CD14-positive monocyte (primary cell): ENCODE results near the gene CDH4. TPM values are rescaled to one million over a fixed set of nuclear protein-coding genes. Genes with fewer than 3 reads are reported as not detected.

Experiments used
- DNase-seq, 3 donors: peaks; one replicate each; pipeline ENCODE4 v3.0.0-alpha.2; 2011 to 2022
- H2AFZ ChIP-seq: 2 replicates; pipeline ENCODE4 v1.6.0; 2012; ENCODE audit warnings: mild to moderate bottlenecking, low read depth, low read length, inconsistent platforms; ENCODE audit not compliant: insufficient read depth, poor library complexity, severe bottlenecking
- H3K27ac ChIP-seq, 2 donors: 1 replicate in 1 of 2; 2 replicates in 1 of 2; pipeline ENCODE4 v1.5.1; 2012 to 2013; ENCODE audit warnings: low read length in 2 of 2, control low read depth in 1 of 2, inconsistent platforms in 1 of 2, low read depth in 1 of 2, mild to moderate bottlenecking in 1 of 2
- H3K27me3 ChIP-seq, 2 donors: one replicate each; pipeline versions ENCODE4 v1.6.0 to v1.6.1; 2011 to 2013; ENCODE audit warnings: low read length in 2 of 2; ENCODE audit not compliant: control insufficient read depth in 2 of 2, insufficient read depth in 2 of 2
- H3K36me3 ChIP-seq, 2 donors: replicated peaks in 1 of 2; 1 replicate in 1 of 2; 2 replicates in 1 of 2; pipeline versions ENCODE4 v1.5.1 to v1.6.1; 2012 to 2013; ENCODE audit warnings: low read length in 2 of 2, control low read depth in 1 of 2, inconsistent platforms in 1 of 2, mild to moderate bottlenecking in 1 of 2; ENCODE audit not compliant: insufficient read depth in 2 of 2, control insufficient read depth in 1 of 2
- H3K4me1 ChIP-seq, 2 donors: 1 replicate in 1 of 2; 2 replicates in 1 of 2; pipeline versions ENCODE4 v1.5.1 to v1.6.1; 2012 to 2013; ENCODE audit warnings: low read length in 2 of 2, control low read depth in 1 of 2, inconsistent platforms in 1 of 2, mild to moderate bottlenecking in 1 of 2, moderate library complexity in 1 of 2; ENCODE audit not compliant: insufficient read depth in 2 of 2, control insufficient read depth in 1 of 2
- H3K4me2 ChIP-seq: replicated peaks from 2 replicates; pipeline ENCODE3; 2012; ENCODE audit warnings: low read length, moderate library complexity, mild to moderate bottlenecking; ENCODE audit not compliant: poor library complexity, severe bottlenecking; ENCODE audit errors: extremely low read depth
- H3K4me3 ChIP-seq, 3 experiments: fragments of 200-600 bp in 1 of 3; sonication (generic) in 1 of 3; replicated peaks in 1 of 3; 1 replicate in 2 of 3; 2 replicates in 1 of 3; pipeline ENCODE4 v1.5.1; 2011 to 2013; ENCODE audit warnings: low read length in 3 of 3, mild to moderate bottlenecking in 3 of 3, control low read depth in 2 of 3, low read depth in 2 of 3, inconsistent platforms in 1 of 3, moderate library complexity in 1 of 3
- H3K79me2 ChIP-seq: 2 replicates; pipeline ENCODE4 v1.6.0; 2012; ENCODE audit warnings: mild to moderate bottlenecking, control low read depth, inconsistent platforms, low read length, moderate library complexity; ENCODE audit not compliant: insufficient read depth
- H3K9ac ChIP-seq: 2 replicates; pipeline ENCODE4 v1.6.0; 2017; ENCODE audit warnings: low read length, mild to moderate bottlenecking; ENCODE audit not compliant: insufficient read depth, poor library complexity, severe bottlenecking
- H3K9me3 ChIP-seq, 2 donors: replicated peaks in 1 of 2; 1 replicate in 1 of 2; 2 replicates in 1 of 2; pipeline versions ENCODE4 v1.5.1 to v1.6.1; 2012 to 2013; ENCODE audit warnings: low read length in 2 of 2, control low read depth in 1 of 2; ENCODE audit not compliant: control insufficient read depth in 1 of 2, insufficient read depth in 1 of 2
- H4K20me1 ChIP-seq: 2 replicates; pipeline ENCODE4 v1.6.0; 2012; ENCODE audit warnings: mild to moderate bottlenecking, low read length, control low read depth, moderate library complexity; ENCODE audit not compliant: insufficient read depth
- H3K27ac Mint-ChIP-seq, 7 donors: one replicate each; pipeline ENCODE4 v1.8.0; 2020; ENCODE audit warnings: mild to moderate bottlenecking in 7 of 7, mixed read lengths in 7 of 7, moderate library complexity in 6 of 7, inconsistent platforms in 2 of 7
- H3K27me3 Mint-ChIP-seq, 3 donors: one replicate each; pipeline ENCODE4 v1.8.0; 2021 to 2022; ENCODE audit warnings: low read depth in 3 of 3, mild to moderate bottlenecking in 3 of 3, mixed read lengths in 3 of 3, moderate library complexity in 3 of 3, inconsistent platforms in 1 of 3
- H3K36me3 Mint-ChIP-seq, 2 donors: one replicate each; pipeline ENCODE4 v1.8.0; 2020; ENCODE audit warnings: mixed read lengths in 2 of 2, inconsistent platforms in 1 of 2, mild to moderate bottlenecking in 1 of 2
- H3K4me1 Mint-ChIP-seq: one replicate; pipeline ENCODE4 v1.8.0; 2020; ENCODE audit warnings: mild to moderate bottlenecking, mixed read lengths
- H3K4me3 Mint-ChIP-seq, 2 donors: one replicate each; pipeline ENCODE4 v1.8.0; 2020; ENCODE audit warnings: mild to moderate bottlenecking in 2 of 2, mixed read lengths in 2 of 2, moderate library complexity in 1 of 2
- H3K9me3 Mint-ChIP-seq, 7 donors: one replicate each; pipeline ENCODE4 v1.8.0; 2020 to 2022; ENCODE audit warnings: mixed read lengths in 7 of 7, mild to moderate bottlenecking in 6 of 7, moderate library complexity in 6 of 7, inconsistent platforms in 2 of 7
- CTCF ChIP-seq: fragments of 200-600 bp; IDR thresholded peaks from one replicate; pipeline ENCODE4 v1.8.0; 2022; ENCODE audit warnings: antibody characterized with exemption, mild to moderate bottlenecking
- WGBS: methylation state at CpG from one replicate; pipeline ENCODE4 v1.1.5; 2013; ENCODE audit warnings: missing lambda C conversion rate; ENCODE audit not compliant: insufficient coverage; 5-methylcytosine and 5-hydroxymethylcytosine counted together
- intact Hi-C, 2 donors: fragments of 100-400 bp; cut with micrococcal nuclease; formaldehyde crosslinking; loops; one replicate each; pipeline versions ENCODE4 v1.15.0 to v1.15.1; 2023
- polyA plus RNA-seq, 3 donors: library from polyadenylated mRNA; depleted of rRNA in 1 of 3; unstranded in 2 of 3; stranded (reverse) in 1 of 3; fragments of 300-500 nt in 2 of 3; fragments of >200 nt in 1 of 3; fragmentation: Illumina TruSeq in 2 of 3; gene quantifications; 1 replicate in 2 of 3; 2 replicates in 1 of 3; pipeline ENCODE4 v1.2.3, GENCODE V29; 2012 to 2021

CDH4 gene
- polyA plus RNA-seq, 3 donors = not detected

- H3K9me3 Mint-ChIP-seq = peaks cover 0 to 62% (median 32%) of the 10 kb centered on the region in 7 donors
- WGBS = 93% methylated on average over 16 of the region's 18 CpGs
- peaks cover 3 to 76% of the 10 kb centered on the region in 2 donors for H3K9me3 ChIP-seq
These were observed 492.8 kb downstream of the CDH4 start for GRCh38 chr20:61744691-61745396.

More at GRCh38 chr20:61744691-61745396, 492.8 kb downstream of the CDH4 start:
- Histone ChIP-seq H3K27me3 (no peaks in the 10 kb centered on the region), H3K4me1 (no peaks in the 10 kb centered on the region), H3K79me2 (no peaks in the 10 kb centered on the region), H3K4me2 (no peak overlapping the region), H3K4me3 (no peak overlapping the region), H3K36me3 (no peaks in the 10 kb centered on the region), H3K9ac (no peak overlapping the region), H3K27ac (no peak overlapping the region), H4K20me1 (no peaks in the 10 kb centered on the region), H2AFZ (no peak overlapping the region)
- peaks cover 0 to 2% (median 0%) of the 10 kb centered on the region in 3 donors for H3K27me3 Mint-ChIP-seq
- no peak for TF ChIP-seq CTCF
- H3K4me1 Mint-ChIP-seq = no peaks in the 10 kb centered on the region
- no peaks in the 10 kb centered on the region for H3K36me3 Mint-ChIP-seq
- no peak for DNase-seq
- no peak overlapping the region for H3K4me3 Mint-ChIP-seq
- intact Hi-C loops = no loop called here
- no peak overlapping the region for H3K27ac Mint-ChIP-seq
